ENCODE results near the gene EFCAB12. TPM values are rescaled to one million over a fixed set of nuclear protein-coding genes. Genes with fewer than 3 reads are reported as not detected.

The EFCAB12 gene
- total RNA-seq, 1 donor from 2014 or later, result 6.6 TPM

DNA sequence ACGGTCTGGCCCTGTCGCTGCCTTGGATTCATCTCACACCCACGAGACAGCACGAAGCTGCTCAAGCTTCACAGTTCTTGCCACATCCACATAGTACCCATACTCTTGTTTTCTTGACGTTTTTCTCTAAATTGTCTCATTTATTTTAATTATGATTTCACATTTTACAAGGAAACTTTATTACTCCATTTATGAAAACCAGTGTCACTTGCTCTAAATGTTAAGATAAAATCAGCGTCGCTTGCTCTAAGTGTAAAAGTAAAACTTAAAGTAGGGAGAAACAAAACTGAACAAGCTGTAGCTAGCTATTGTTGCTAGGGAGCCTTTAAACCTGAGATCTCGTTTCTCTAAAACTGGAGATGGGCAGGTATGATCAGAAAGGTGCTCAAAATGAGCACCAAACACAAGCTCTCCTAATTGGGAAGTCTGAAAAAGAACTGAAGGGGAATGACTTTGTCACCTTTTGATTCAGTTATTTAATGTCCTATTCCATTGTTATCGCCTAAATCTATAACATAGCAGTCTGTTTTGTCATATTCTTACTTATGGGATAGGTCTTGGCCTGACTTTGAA, 12.3 kb upstream of the EFCAB12 start:
- Mint-ChIP-seq H3K36me3 (ENCODE audit: insufficient read depth) (peaks cover 8% of the 10 kb centered on the region), H3K27me3 (no peaks in the 10 kb centered on the region), H3K9me3 (ENCODE audit: low read depth) (no peaks in the 10 kb centered on the region), H3K27ac (peak overlapping the region; percentile 97), H3K4me1 (ENCODE audit: low read depth) (peaks cover 43% of the 10 kb centered on the region), H3K4me3 (ENCODE audit: low read depth) (peak overlapping the region; percentile 90)
- DNase-seq (ENCODE audit: low spot score, unreplicated experiment), result no peak
- TF ChIP-seq, protein P1, sequence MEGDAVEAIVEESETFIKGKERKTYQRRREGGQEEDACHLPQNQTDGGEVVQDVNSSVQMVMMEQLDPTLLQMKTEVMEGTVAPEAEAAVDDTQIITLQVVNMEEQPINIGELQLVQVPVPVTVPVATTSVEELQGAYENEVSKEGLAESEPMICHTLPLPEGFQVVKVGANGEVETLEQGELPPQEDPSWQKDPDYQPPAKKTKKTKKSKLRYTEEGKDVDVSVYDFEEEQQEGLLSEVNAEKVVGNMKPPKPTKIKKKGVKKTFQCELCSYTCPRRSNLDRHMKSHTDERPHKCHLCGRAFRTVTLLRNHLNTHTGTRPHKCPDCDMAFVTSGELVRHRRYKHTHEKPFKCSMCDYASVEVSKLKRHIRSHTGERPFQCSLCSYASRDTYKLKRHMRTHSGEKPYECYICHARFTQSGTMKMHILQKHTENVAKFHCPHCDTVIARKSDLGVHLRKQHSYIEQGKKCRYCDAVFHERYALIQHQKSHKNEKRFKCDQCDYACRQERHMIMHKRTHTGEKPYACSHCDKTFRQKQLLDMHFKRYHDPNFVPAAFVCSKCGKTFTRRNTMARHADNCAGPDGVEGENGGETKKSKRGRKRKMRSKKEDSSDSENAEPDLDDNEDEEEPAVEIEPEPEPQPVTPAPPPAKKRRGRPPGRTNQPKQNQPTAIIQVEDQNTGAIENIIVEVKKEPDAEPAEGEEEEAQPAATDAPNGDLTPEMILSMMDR (IDR thresholded peaks at IDR 0.05; ENCODE audit: unreplicated experiment), result no peak

DNA sequence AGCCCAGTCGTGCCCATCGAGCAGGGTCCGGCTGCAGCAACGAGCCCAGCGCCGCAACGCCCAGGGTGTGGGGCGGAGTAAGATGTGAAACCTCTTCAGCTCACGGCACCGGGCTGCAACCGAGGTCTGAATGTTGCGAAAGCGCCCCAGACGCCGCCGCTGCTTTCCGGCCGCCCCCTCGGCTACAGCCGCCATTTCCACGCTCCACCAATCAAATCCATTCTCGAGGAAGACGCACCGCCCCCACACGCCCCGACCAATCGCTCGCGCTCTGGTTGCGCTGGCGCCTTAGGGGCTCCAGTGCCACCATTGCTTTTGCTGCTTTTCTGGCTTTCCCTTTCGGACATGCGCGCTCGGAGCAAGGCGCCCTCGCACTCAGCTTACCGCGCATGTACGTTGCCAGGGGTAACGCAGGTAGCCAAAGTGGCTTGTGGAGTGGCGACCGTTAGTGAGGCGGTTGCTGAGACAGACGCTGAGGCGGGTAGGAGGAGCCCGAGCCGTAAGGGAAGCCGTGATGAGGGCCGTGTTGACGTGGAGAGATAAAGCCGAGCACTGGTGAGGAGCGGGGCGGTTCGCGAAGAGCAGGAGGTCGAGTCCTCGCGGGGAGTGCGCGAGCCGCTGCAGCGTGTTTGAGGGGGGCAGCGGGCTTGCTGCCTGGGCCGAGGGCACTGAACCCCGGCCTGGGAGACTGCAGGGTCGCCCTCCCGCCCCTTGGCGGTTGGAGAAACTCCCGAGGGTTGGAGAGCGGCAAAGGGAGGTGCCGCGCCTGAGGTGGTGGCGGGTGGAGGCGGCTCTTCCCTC, 11.6 kb upstream of the EFCAB12 start, which contains the start of the genes IFT122 and MBD4:
IFT122 (plus strand) TSS at position 408 of the 801 bp plus-strand sequence; CDS start at position 515, 107 bp downstream.
MBD4 (minus strand) TSS at position 132 of the 801 bp plus-strand sequence; CDS start at position 17, 115 bp downstream.
- Mint-ChIP-seq H3K9me3 (ENCODE audit: low read depth) (no peaks in the 10 kb centered on the region), H3K27me3 (no peaks in the 10 kb centered on the region), H3K27ac (peak within 1 kb of the TSS; percentile 97), H3K4me3 (ENCODE audit: low read depth) (peak within 1 kb of the TSS; percentile 90), H3K36me3 (ENCODE audit: insufficient read depth) (peaks cover 11% of the 10 kb centered on the region), H3K4me1 (ENCODE audit: low read depth) (peaks cover 43% of the 10 kb centered on the region)
- TF ChIP-seq, protein P1 (IDR thresholded peaks at IDR 0.05; ENCODE audit: unreplicated experiment), result no peak
- DNase-seq (ENCODE audit: low spot score, unreplicated experiment), result peak; percentile 94

DNA sequence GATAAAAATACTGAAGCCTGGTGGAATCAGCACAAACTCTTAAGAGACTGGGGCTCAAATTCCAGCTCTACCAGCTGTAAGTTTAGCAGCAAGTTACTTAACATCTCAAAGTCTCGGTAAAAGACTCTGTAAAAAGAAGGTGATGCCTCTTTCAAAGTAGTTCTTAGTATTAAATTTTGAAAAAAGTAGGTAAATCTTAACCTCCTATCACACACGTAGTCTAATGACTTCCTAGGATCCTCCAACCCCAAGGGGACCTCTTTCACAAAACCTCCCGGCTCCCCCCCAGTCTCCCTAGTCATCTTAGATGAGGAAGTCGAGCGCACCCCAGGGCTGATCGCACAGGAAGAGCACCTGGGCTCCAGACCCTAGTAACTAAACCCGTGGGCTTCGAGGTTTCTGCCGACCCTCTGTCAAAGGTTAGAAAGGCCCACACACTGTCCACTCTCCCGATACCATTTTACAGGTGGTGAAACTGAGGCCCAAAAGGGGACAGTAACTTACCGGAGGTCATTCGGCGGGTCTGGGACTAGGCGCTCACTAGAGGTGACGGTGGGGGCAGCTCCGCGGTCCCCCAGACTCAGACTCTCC, 10.9 kb upstream of the EFCAB12 start:
- Mint-ChIP-seq H3K36me3 (ENCODE audit: insufficient read depth) (peaks cover 11% of the 10 kb centered on the region), H3K27me3 (no peaks in the 10 kb centered on the region), H3K4me3 (ENCODE audit: low read depth) (peak overlapping the region; percentile 90), H3K4me1 (ENCODE audit: low read depth) (peaks cover 47% of the 10 kb centered on the region), H3K9me3 (ENCODE audit: low read depth) (no peaks in the 10 kb centered on the region), H3K27ac (peak overlapping the region; percentile 97)
- TF ChIP-seq, protein P1 (IDR thresholded peaks at IDR 0.05; ENCODE audit: unreplicated experiment), result no peak
- peak; percentile 13 for DNase-seq (ENCODE audit: low spot score, unreplicated experiment)

DNA sequence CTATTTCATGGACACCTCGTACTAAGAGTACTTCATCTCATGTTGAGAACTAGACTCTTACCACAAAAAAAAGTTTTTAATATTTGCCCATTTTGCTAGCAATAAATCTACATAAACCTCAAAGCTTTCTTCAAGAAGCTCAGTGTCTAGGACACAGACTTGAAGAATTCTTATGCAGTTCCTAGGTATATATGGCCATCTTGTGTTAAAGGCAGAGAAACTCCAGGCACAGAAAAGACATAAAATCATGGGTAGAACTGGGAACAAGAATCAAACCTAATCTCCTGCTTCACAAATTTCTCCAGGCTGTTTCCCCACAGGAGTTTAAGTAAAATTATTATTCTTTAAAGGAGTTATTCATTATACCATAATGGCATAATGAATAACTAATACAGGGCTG, 6.9 kb upstream of the EFCAB12 start:
- Mint-ChIP-seq H3K36me3 (ENCODE audit: insufficient read depth) (peaks cover 19% of the 10 kb centered on the region), H3K27me3 (no peaks in the 10 kb centered on the region), H3K4me1 (ENCODE audit: low read depth) (peaks cover 26% of the 10 kb centered on the region), H3K4me3 (ENCODE audit: low read depth) (no peak overlapping the region), H3K9me3 (ENCODE audit: low read depth) (no peaks in the 10 kb centered on the region), H3K27ac (peak overlapping the region; percentile 31)
- no peak for DNase-seq (ENCODE audit: low spot score, unreplicated experiment)
- TF ChIP-seq, protein P1 (IDR thresholded peaks at IDR 0.05; ENCODE audit: unreplicated experiment), result no peak

DNA sequence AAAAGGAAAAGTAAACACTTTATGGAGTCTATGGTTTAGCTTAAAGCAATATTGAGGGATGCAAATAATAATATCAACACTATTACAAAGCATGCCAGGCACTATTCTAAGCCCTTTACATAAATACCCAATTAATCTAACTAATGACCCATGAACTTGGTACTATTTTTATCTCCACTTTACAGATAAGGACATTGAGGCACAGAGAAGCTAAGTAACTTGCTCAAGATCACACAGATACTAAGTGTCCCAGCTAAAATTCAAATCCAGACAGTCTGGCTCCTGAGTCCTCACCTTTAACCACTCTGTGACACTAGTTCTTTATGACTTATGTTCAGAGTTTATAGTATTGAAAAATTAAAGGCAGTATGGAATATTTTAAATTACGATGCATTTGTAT, 5.7 kb upstream of the EFCAB12 start:
- no peak overlapping the region for H3K4me3 Mint-ChIP-seq (ENCODE audit: low read depth)
- no peaks in the 10 kb centered on the region for H3K9me3 Mint-ChIP-seq (ENCODE audit: low read depth)
- H3K4me1 Mint-ChIP-seq (ENCODE audit: low read depth), result peaks cover 20% of the 10 kb centered on the region
- TF ChIP-seq, protein P1 (IDR thresholded peaks at IDR 0.05; ENCODE audit: unreplicated experiment), result no peak
- peaks cover 19% of the 10 kb centered on the region for H3K36me3 Mint-ChIP-seq (ENCODE audit: insufficient read depth)
- H3K27ac Mint-ChIP-seq, result no peak overlapping the region
- no peak for DNase-seq (ENCODE audit: low spot score, unreplicated experiment)
- no peaks in the 10 kb centered on the region for H3K27me3 Mint-ChIP-seq

Data from progenitor cell of endocrine pancreas (in vitro differentiated cells).